Retina (tissue), 1 donor: ENCODE measurements around the gene RAB22A.

Experiments used
- DNase-seq: peaks from one replicate; pipeline ENCODE4 v3.0.0-alpha.2; 2016

RAB22A gene

GRCh38 chr20:58305061-58305460, 4.5 kb upstream of the RAB22A start:
- no peak for DNase-seq

- DNase-seq, result no peak
Observed at GRCh38 chr20:58306421-58307261, 2.9 kb upstream of the RAB22A start.

- DNase-seq, result no peak
Observed at GRCh38 chr20:58307270-58307669, 2.2 kb upstream of the RAB22A start.

GRCh38 chr20:58308290-58308679, 1.2 kb upstream of the RAB22A start:
- DNase-seq, result peak; percentile 13

- peak; percentile 55 for DNase-seq
Observed at GRCh38 chr20:58308680-58309527, 611 bp upstream of the RAB22A start.

- no peak for DNase-seq
Observed at GRCh38 chr20:58310291-58310782, 822 bp downstream of the RAB22A start.

GRCh38 chr20:58312836-58313235, 3.3 kb downstream of the RAB22A start:
- DNase-seq, result no peak

- no peak for DNase-seq
Observed at GRCh38 chr20:58313396-58313795, 3.9 kb downstream of the RAB22A start.

- DNase-seq, result no peak
Observed at GRCh38 chr20:58321205-58321604, 11.7 kb downstream of the RAB22A start.

- no peak for DNase-seq
Observed at GRCh38 chr20:58322083-58322482, 12.6 kb downstream of the RAB22A start.

- no peak for DNase-seq
Observed at GRCh38 chr20:58325912-58326311, 16.4 kb downstream of the RAB22A start.

GRCh38 chr20:58327211-58327610, 17.7 kb downstream of the RAB22A start:
- DNase-seq, result no peak

- no peak for DNase-seq
Observed at GRCh38 chr20:58328836-58329235, 19.3 kb downstream of the RAB22A start.

GRCh38 chr20:58329711-58330110, 20.2 kb downstream of the RAB22A start:
- DNase-seq, result no peak

- DNase-seq, result no peak
Observed at GRCh38 chr20:58330249-58330648, 20.7 kb downstream of the RAB22A start.

GRCh38 chr20:58330687-58331086, 21.2 kb downstream of the RAB22A start:
- no peak for DNase-seq

GRCh38 chr20:58331961-58332551, 22.5 kb downstream of the RAB22A start:
- DNase-seq, result no peak

GRCh38 chr20:58339741-58340140, 30.2 kb downstream of the RAB22A start:
- DNase-seq, result no peak

- no peak for DNase-seq
Observed at GRCh38 chr20:58340151-58340550, 30.6 kb downstream of the RAB22A start.

GRCh38 chr20:58340853-58341252, 31.3 kb downstream of the RAB22A start:
- DNase-seq, result no peak

- no peak for DNase-seq
Observed at GRCh38 chr20:58342104-58342945, 32.8 kb downstream of the RAB22A start.

- no peak for DNase-seq
Observed at GRCh38 chr20:58344741-58345140, 35.2 kb downstream of the RAB22A start.
